HCT116 (cell line): Measurements from ENCODE around the gene RPL7A. TPM values are rescaled to one million over a fixed set of nuclear protein-coding genes. Genes with fewer than 3 reads are reported as not detected.

Experiments used
- ATAC-seq: fragments of 200-7000 bp; cut with Tn5 transposase; 2 replicates; pipeline ENCODE4 v1.9.1; 2020; ENCODE audit warnings: mild to moderate bottlenecking, moderate library complexity
- BruUV-seq: library from RNA; stranded (reverse); fragments of 400-500 nt; replicated peaks from 2 replicates; lab custom pipeline; 2021; lab: Mats Ljungman, UMichigan
- CTCF ChIA-PET: fragments of 300-600 bp; sonication (Branson Sonifier 250); formaldehyde crosslinking; loops from one replicate; lab custom pipeline; 2021; ENCODE audit warnings: antibody characterized with exemption; lab: Charles Lee
- POLR2A ChIA-PET: fragments of 300-600, 350-600 bp; sonication (Branson Sonifier 250); formaldehyde crosslinking; loops from one replicate; lab custom pipeline; 2021; ENCODE audit warnings: antibody characterized with exemption; lab: Charles Lee
- RAD21 ChIA-PET, 2 experiments: fragments of 300-600 bp; sonication (Branson Sonifier 250); formaldehyde crosslinking; loops; one replicate each; lab custom pipeline; 2023; ENCODE audit warnings: low total read pairs in 2 of 2; ENCODE audit not compliant: uncharacterized antibody in 2 of 2, unreplicated experiment in 2 of 2, low non-redundant PET in 1 of 2; lab: Charles Lee
- DNase-seq: peaks from one replicate; pipeline ENCODE4 v3.0.0-alpha.2; 2010; ENCODE audit warnings: low read depth, low spot score
- H2AFZ ChIP-seq: fragments of 200-600 bp; shearing (Covaris generic), sonication (generic); 2 replicates; pipeline ENCODE4 v1.6.1; 2017; ENCODE audit warnings: low read depth, mixed run types, mixed read lengths, antibody characterized with exemption, low read length; ENCODE audit not compliant: poor library complexity, severe bottlenecking
- H3K27ac ChIP-seq: 2 replicates; pipeline ENCODE4 v1.5.1; 2012; ENCODE audit warnings: low read depth, low read length
- H3K27me3 ChIP-seq: fragments of 200-600 bp; sonication (generic); 2 replicates; pipeline ENCODE4 v1.6.1; 2016; ENCODE audit warnings: mixed run types, low read length, mixed read lengths; ENCODE audit not compliant: insufficient read depth
- H3K36me3 ChIP-seq, 2 experiments: fragments of 200-500 bp in 1 of 2; fragments of 200-600 bp in 1 of 2; sonication (Bioruptor generic) in 1 of 2; sonication (generic) in 1 of 2; 2 replicates each; pipeline versions ENCODE4 v1.5.1 to v1.6.1; 2014 to 2016; ENCODE audit warnings: low read length in 2 of 2, inconsistent platforms in 1 of 2, mixed read lengths in 1 of 2, mixed run types in 1 of 2; ENCODE audit not compliant: insufficient read depth in 2 of 2, control insufficient read depth in 1 of 2
- H3K4me1 ChIP-seq, 2 experiments: fragments of 200-600 bp in 1 of 2; sonication (generic) in 1 of 2; 2 replicates each; pipeline versions ENCODE4 v1.5.1 to v1.6.1; 2012 to 2017; ENCODE audit warnings: low read length in 2 of 2, inconsistent platforms in 1 of 2, mild to moderate bottlenecking in 1 of 2, mixed read lengths in 1 of 2, mixed run types in 1 of 2, moderate library complexity in 1 of 2; ENCODE audit not compliant: insufficient read depth in 2 of 2, control insufficient read depth in 1 of 2
- H3K4me2 ChIP-seq: fragments of 200-600 bp; sonication (generic); 2 replicates; pipeline ENCODE4 v1.6.1; 2017; ENCODE audit warnings: mixed run types, low read length, mixed read lengths
- H3K4me3 ChIP-seq, 2 experiments: fragments of 200-600 bp in 1 of 2; sonication (generic) in 1 of 2; replicated peaks in 1 of 2; 2 replicates each; pipeline ENCODE4 v1.5.1; 2011 to 2016; ENCODE audit warnings: low read length in 2 of 2, control low read depth in 1 of 2, low read depth in 1 of 2, mild to moderate bottlenecking in 1 of 2, mixed read lengths in 1 of 2, mixed run types in 1 of 2
- H3K79me2 ChIP-seq: fragments of 200-600 bp; sonication (generic); 2 replicates; pipeline ENCODE4 v1.6.1; 2017; ENCODE audit warnings: mild to moderate bottlenecking, mixed run types, low read length, moderate library complexity, mixed read lengths; ENCODE audit not compliant: insufficient read depth
- H3K9ac ChIP-seq: fragments of 200-600 bp; sonication (generic); 2 replicates; pipeline ENCODE4 v1.6.1; 2016; ENCODE audit warnings: low read length, mixed read lengths
- H3K9me2 ChIP-seq: fragments of 200-600 bp; sonication (generic), shearing (Covaris generic); 2 replicates; pipeline ENCODE4 v1.6.1; 2017; ENCODE audit warnings: mixed run types, mild to moderate bottlenecking, moderate library complexity; ENCODE audit not compliant: insufficient read depth
- H3K9me3 ChIP-seq, 2 experiments: fragments of 200-500 bp in 1 of 2; fragments of 200-600 bp in 1 of 2; sonication (Bioruptor generic) in 1 of 2; sonication (generic) in 1 of 2; 2 replicates each; pipeline ENCODE4 v1.6.1; 2014 to 2017; ENCODE audit warnings: low read length in 2 of 2, mixed read lengths in 2 of 2, inconsistent platforms in 1 of 2, low read depth in 1 of 2, mild to moderate bottlenecking in 1 of 2, mixed run types in 1 of 2, moderate library complexity in 1 of 2; ENCODE audit not compliant: control insufficient read depth in 1 of 2, insufficient read depth in 1 of 2
- H4K20me1 ChIP-seq: fragments of 200-600 bp; sonication (generic), shearing (Covaris generic); 2 replicates; pipeline ENCODE4 v1.6.1; 2017; ENCODE audit warnings: mixed run types, mild to moderate bottlenecking, moderate library complexity; ENCODE audit not compliant: insufficient read depth
- ATF3 ChIP-seq: IDR thresholded peaks from 2 replicates; pipeline ENCODE4 v1.6.1; 2012
- CBX3 ChIP-seq: IDR thresholded peaks from 2 replicates; pipeline ENCODE4 v1.6.1; 2012; ENCODE audit warnings: low read depth
- CEBPB ChIP-seq: IDR thresholded peaks from 2 replicates; pipeline ENCODE4 v1.6.1; 2012; ENCODE audit warnings: low read depth
- EGR1 ChIP-seq: IDR thresholded peaks from 2 replicates; pipeline ENCODE4 v1.6.1; 2012; ENCODE audit warnings: low read depth
- ELF1 ChIP-seq: IDR thresholded peaks from 2 replicates; pipeline ENCODE4 v1.6.1; 2012; ENCODE audit warnings: low read depth, borderline replicate concordance
- EZH2 ChIP-seq: fragments of 200-600 bp; sonication (generic); IDR thresholded peaks from 2 replicates; pipeline ENCODE4 v1.6.1; 2017; ENCODE audit warnings: antibody characterized with exemption, mixed run types
- MAX ChIP-seq: IDR thresholded peaks from 2 replicates; pipeline ENCODE4 v1.6.1; 2012
- POLR2A ChIP-seq: IDR thresholded peaks from 2 replicates; pipeline ENCODE4 v1.7.0; 2011; ENCODE audit warnings: borderline replicate concordance; ENCODE audit not compliant: insufficient read depth, insufficient read length; ENCODE audit errors: extremely low read depth
- POLR2AphosphoS5 ChIP-seq: IDR thresholded peaks from 2 replicates; pipeline ENCODE4 v1.6.1; 2011; ENCODE audit warnings: mild to moderate bottlenecking, low read depth, low read length, moderate library complexity
- RAD21 ChIP-seq: IDR thresholded peaks from 2 replicates; pipeline ENCODE4 v1.6.1; 2012; ENCODE audit warnings: low read depth, mild to moderate bottlenecking
- SIN3A ChIP-seq: IDR thresholded peaks from 2 replicates; pipeline ENCODE4 v1.6.1; 2012; ENCODE audit warnings: low read depth
- SP1 ChIP-seq: IDR thresholded peaks from 2 replicates; pipeline ENCODE4 v1.6.1; 2012; ENCODE audit warnings: low read depth
- TCF7L2 ChIP-seq: IDR thresholded peaks from 2 replicates; pipeline ENCODE4 v1.7.0; 2011; ENCODE audit warnings: borderline replicate concordance, inconsistent platforms; ENCODE audit not compliant: insufficient read depth, insufficient read length; ENCODE audit errors: extremely low read depth
- YY1 ChIP-seq: IDR thresholded peaks from 2 replicates; pipeline ENCODE4 v1.6.1; 2011; ENCODE audit warnings: low read length, low read depth, moderate library complexity, mild to moderate bottlenecking; ENCODE audit not compliant: insufficient replicate concordance; ENCODE audit errors: extremely low read depth
- ZBTB33 ChIP-seq: IDR thresholded peaks from 2 replicates; pipeline ENCODE4 v1.6.1; 2011; ENCODE audit warnings: mild to moderate bottlenecking, low read length, moderate library complexity; ENCODE audit not compliant: insufficient replicate concordance; ENCODE audit errors: extremely low read depth
- ZFX ChIP-seq: fragments of 450-650 bp; IDR thresholded peaks from 2 replicates; pipeline ENCODE4 v1.6.1; 2017
- ZNF274 ChIP-seq: fragments of 200-500 bp; sonication (Bioruptor generic); IDR thresholded peaks from 2 replicates; pipeline ENCODE4 v1.6.1; 2014; ENCODE audit warnings: mild to moderate bottlenecking, low read depth, low read length, inconsistent platforms
- intact Hi-C: fragments of 100-400 bp; cut with micrococcal nuclease; formaldehyde crosslinking; loops from 2 replicates; pipeline ENCODE4 v1.10.0; 2022
- total RNA-seq: library from RNA; stranded (reverse); gene quantifications from one replicate; pipeline ENCODE4 v1.2.1, GENCODE V29; 2021; ENCODE audit not compliant: unreplicated experiment

The RPL7A gene
- total RNA-seq, 1 experiment from 2014 or later, result 2,837 TPM

- no peaks in the 10 kb centered on the region for H4K20me1 ChIP-seq
- BruUV-seq, result no TSS peak
- H3K4me2 ChIP-seq, result no peak overlapping the region
- no peak overlapping the region for H3K9ac ChIP-seq
- no peak overlapping the region for H3K4me3 ChIP-seq
- RAD21 ChIA-PET, result no interaction called here
- H3K9me3 ChIP-seq, result no peaks in the 10 kb centered on the region
- intact Hi-C loops, result no loop called here
- H3K27ac ChIP-seq, result peak overlapping the region; percentile 26; the same call in 1 of the 2 replicates
- DNase-seq, result no peak
- H3K9me2 ChIP-seq, result no peaks in the 10 kb centered on the region
- peaks cover 36 to 51% of the 10 kb centered on the region in 2 experiments; a peak in 3 of 4 replicates for H3K36me3 ChIP-seq
- no peak overlapping the region for H2AFZ ChIP-seq
- TF ChIP-seq EZH2 (no peak), POLR2AphosphoS5 (no peak), SIN3A (no peak), CBX3 (no peak), ATF3 (no peak), RAD21 (no peak), POLR2A (no peak), YY1 (no peak), MAX (no peak), SP1 (no peak), EGR1 (no peak), TCF7L2 (no peak), ZNF274 (no peak), ZBTB33 (no peak), ELF1 (no peak), ZFX (no peak), CEBPB (no peak)
- TF ChIP-seq, all 23 proteins: peak for 0
- Histone ChIP-seq H3K79me2 (peaks cover 49% of the 10 kb centered on the region), H3K4me1 (peaks cover 7 to 9% of the 10 kb centered on the region in 2 experiments; a peak in 3 of 4 replicates), H3K27me3 (no peaks in the 10 kb centered on the region)
- ChIA-PET CTCF (no interaction called here), POLR2A (no interaction called here)
- no peak for ATAC-seq
Measured at GRCh38 chr9:133361507-133362092, 13.6 kb downstream of the RPL7A start.
